Mesothelial cell of epicardium (in vitro differentiated cells): Measurements from ENCODE around the gene ATF4. TPM values are rescaled to one million over a fixed set of nuclear protein-coding genes. Genes with fewer than 3 reads are reported as not detected.
A peak's percentile ranks its signal among the peaks of the same experiment; 100 is the strongest.

Experiments used
- DNase-seq, 2 experiments: peaks; one replicate each; pipeline ENCODE4 v3.0.0; 2021; ENCODE audit warnings: low spot score in 2 of 2; ENCODE audit not compliant: unreplicated experiment in 2 of 2
- H3K27ac Mint-ChIP-seq: 2 replicates; pipeline ENCODE4 v1.8.0; 2021; ENCODE audit warnings: mixed read lengths
- H3K27me3 Mint-ChIP-seq: 2 replicates; pipeline ENCODE4 v1.8.0; 2021; ENCODE audit warnings: low read depth, mixed read lengths
- H3K36me3 Mint-ChIP-seq: 2 replicates; pipeline ENCODE4 v1.8.0; 2021; ENCODE audit warnings: mixed read lengths
- H3K4me1 Mint-ChIP-seq: 2 replicates; pipeline ENCODE4 v1.8.0; 2021; ENCODE audit warnings: mixed read lengths
- H3K4me3 Mint-ChIP-seq: 2 replicates; pipeline ENCODE4 v1.8.0; 2021; ENCODE audit warnings: mild to moderate bottlenecking, moderate library complexity, mixed read lengths
- H3K9me3 Mint-ChIP-seq: 2 replicates; pipeline ENCODE4 v1.8.0; 2021; ENCODE audit warnings: mixed read lengths
- CTCF ChIP-seq: fragments of 200-600 bp; sonication (generic); IDR thresholded peaks from one replicate; pipeline ENCODE4 v1.5.0; 2021; ENCODE audit warnings: antibody characterized with exemption; ENCODE audit not compliant: unreplicated experiment
- total RNA-seq: library from RNA; stranded (reverse); gene quantifications from 3 replicates; pipeline ENCODE4 v1.2.1, GENCODE V29; 2021

The ATF4 gene
- total RNA-seq, 1 donor from 2014 or later, result 361 TPM

DNA sequence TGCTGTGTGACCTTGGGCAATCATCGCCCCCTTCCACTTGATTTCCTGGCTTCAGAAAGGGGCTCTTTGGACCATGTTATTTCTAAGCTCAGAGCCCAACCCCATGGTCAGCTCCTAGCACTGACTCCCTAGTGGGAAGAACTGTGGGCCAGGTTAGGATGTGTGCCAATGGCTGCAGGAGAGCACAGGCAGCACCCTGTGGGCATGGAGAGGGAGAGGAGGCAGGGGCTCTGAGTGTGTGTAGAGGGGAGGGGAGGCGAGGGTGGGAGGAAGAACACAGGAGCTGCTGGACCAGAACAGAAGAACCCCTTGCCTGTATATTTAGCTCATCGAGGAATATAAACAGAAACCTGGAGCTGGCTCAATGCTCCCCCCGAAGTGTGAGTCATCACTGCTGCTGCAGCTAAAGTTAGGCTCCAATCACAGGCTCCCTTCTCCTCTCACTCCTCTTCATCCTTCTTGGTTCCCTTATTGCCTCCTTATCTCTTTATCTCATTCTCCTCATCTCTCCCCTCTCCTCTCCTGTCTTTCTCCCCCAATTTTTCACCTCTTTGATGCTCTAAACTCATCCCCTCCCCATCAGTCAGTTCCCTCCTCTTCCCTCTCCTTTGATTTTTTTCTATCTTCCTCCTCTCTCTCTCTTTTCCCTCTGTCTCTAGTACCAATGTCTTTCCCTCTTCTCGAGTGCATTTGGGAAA is 26.7 kb downstream of the ATF4 start:
- TF ChIP-seq CTCF, result no peak
- peaks cover 2% of the 10 kb centered on the region for H3K4me1 Mint-ChIP-seq
- peaks cover 82% of the 10 kb centered on the region for H3K27me3 Mint-ChIP-seq

GRCh38 chr22:39547587-39547947 is 27.2 kb downstream of the ATF4 start:
- Mint-ChIP-seq H3K36me3 (no peaks in the 10 kb centered on the region), H3K9me3 (no peaks in the 10 kb centered on the region), H3K4me1 (peaks cover 2% of the 10 kb centered on the region), H3K27me3 (peaks cover 85% of the 10 kb centered on the region), H3K4me3 (no peak overlapping the region), H3K27ac (no peak overlapping the region)
- no peak for TF ChIP-seq CTCF
- DNase-seq, result no peak

More for the DNA sequence above, 26.7 kb downstream of the ATF4 start:
- Mint-ChIP-seq H3K27ac (no peak overlapping the region), H3K9me3 (no peaks in the 10 kb centered on the region), H3K4me3 (no peak overlapping the region), H3K36me3 (no peaks in the 10 kb centered on the region)
- DNase-seq, result no peak

GRCh38 chr22:39553429-39553828 is 33.1 kb downstream of the ATF4 start:
- DNase-seq, result no peak
- H3K27me3 Mint-ChIP-seq, result peaks cover 82% of the 10 kb centered on the region
- H3K36me3 Mint-ChIP-seq, result no peaks in the 10 kb centered on the region
- H3K4me1 Mint-ChIP-seq, result peaks cover 4% of the 10 kb centered on the region
- no peak overlapping the region for H3K27ac Mint-ChIP-seq
- no peak for TF ChIP-seq CTCF
- no peaks in the 10 kb centered on the region for H3K9me3 Mint-ChIP-seq
- H3K4me3 Mint-ChIP-seq, result no peak overlapping the region

GRCh38 chr22:39554151-39554550 is 33.8 kb downstream of the ATF4 start:
- no peaks in the 10 kb centered on the region for H3K9me3 Mint-ChIP-seq
- H3K4me3 Mint-ChIP-seq, result no peak overlapping the region
- peaks cover 7% of the 10 kb centered on the region for H3K4me1 Mint-ChIP-seq
- H3K27ac Mint-ChIP-seq, result no peak overlapping the region
- DNase-seq, result no peak
- no peaks in the 10 kb centered on the region for H3K36me3 Mint-ChIP-seq
- TF ChIP-seq CTCF, result no peak
- peaks cover 82% of the 10 kb centered on the region for H3K27me3 Mint-ChIP-seq

DNA sequence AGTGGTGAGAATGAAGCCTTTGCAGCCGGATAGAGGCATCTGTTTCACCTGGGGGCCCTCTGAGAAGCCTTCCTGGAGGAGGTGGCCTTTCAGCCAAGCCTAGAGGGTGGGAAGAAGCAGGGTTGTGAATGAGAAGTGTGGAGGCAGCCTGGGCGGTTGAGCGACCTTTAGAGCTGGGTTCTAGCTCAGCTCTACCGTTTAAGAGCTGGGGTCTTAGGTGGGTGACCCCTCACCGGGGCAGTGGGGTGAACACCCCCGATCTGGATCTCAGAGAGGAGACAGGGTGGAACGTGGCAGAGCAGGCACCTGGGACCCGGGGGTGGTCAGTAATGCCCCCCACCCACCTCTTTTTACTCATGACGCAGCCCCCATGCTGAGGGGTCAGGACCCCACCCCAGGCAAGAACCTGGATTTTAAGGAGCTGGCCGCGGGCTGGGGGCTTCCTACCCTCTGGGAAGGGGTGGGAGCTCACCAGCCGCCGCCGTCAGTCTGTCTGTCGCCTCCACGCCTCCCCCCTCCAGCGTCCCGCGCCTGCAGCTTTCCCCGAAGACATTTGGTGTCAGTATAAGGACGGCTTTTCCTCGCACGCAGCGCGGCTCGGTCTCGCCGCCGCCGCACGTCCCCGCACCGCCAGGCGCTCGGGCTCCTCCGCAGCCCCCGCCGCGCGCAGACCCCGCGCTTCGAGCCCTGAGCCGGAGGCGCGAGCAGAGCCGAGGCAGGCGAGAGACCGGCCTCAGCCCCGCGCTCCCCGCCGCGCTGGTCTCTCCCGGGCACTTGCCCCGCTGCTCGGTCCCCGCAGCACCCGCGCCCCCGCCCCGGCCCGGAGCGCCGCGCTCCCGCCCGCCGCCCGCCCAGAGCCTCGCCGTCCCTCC is 36.8 kb downstream of the ATF4 start:
- peak overlapping the region; percentile 53 for H3K4me3 Mint-ChIP-seq
- H3K27me3 Mint-ChIP-seq, result peaks cover 74% of the 10 kb centered on the region
- H3K9me3 Mint-ChIP-seq, result no peaks in the 10 kb centered on the region
- H3K4me1 Mint-ChIP-seq, result peaks cover 8% of the 10 kb centered on the region
- no peak overlapping the region for H3K27ac Mint-ChIP-seq
- no peak for TF ChIP-seq CTCF
- H3K36me3 Mint-ChIP-seq, result no peaks in the 10 kb centered on the region
- peak in 1 of 2 experiments; percentile 54 for DNase-seq
